DLD1 (cell line): ENCODE measurements around the gene CAMTA1.
"Not testable (repeated sequence)": the region's sequence is repeated elsewhere in the genome, so short reads cannot be mapped to it uniquely, and the experiment has no call there.

Experiments
- in situ Hi-C: cut with HindIII; loops from 2 replicates; pipeline ENCODE4 v1.10.0; 2017; ENCODE audit warnings: low sequenced_read_pairs

The CAMTA1 gene

GRCh38 chr1:6899621-6900020 lies 114.4 kb downstream of the CAMTA1 start:
- in situ Hi-C loops: loop anchor here (25.0 kb wide), 1 partner anchor 187 kb away; the partner anchor contains the start of gene DNAJC11

- in situ Hi-C loops: no loop called here
Observed at GRCh38 chr1:6902153-6902552, 116.9 kb downstream of the CAMTA1 start.

GRCh38 chr1:6904476-6905170 lies 119.4 kb downstream of the CAMTA1 start:
- in situ Hi-C loops: no loop called here

GRCh38 chr1:6905331-6905730 lies 120.1 kb downstream of the CAMTA1 start:
- in situ Hi-C loops: no loop called here

- in situ Hi-C loops: no loop called here
Observed at GRCh38 chr1:6905790-6906189, 120.5 kb downstream of the CAMTA1 start.

GRCh38 chr1:6906783-6907182 lies 121.5 kb downstream of the CAMTA1 start:
- in situ Hi-C loops: no loop called here

- in situ Hi-C loops: no loop called here
Observed at GRCh38 chr1:6907201-6907600, 121.9 kb downstream of the CAMTA1 start.

- in situ Hi-C loops: no loop called here
Observed at GRCh38 chr1:6907676-6908434, 122.6 kb downstream of the CAMTA1 start.

- in situ Hi-C loops: no loop called here
Observed at GRCh38 chr1:6909401-6909800, 124.1 kb downstream of the CAMTA1 start.

GRCh38 chr1:6909857-6910256 lies 124.6 kb downstream of the CAMTA1 start:
- in situ Hi-C loops: no loop called here

- in situ Hi-C loops: no loop called here
Observed at GRCh38 chr1:6911021-6911941, 126.0 kb downstream of the CAMTA1 start.

GRCh38 chr1:6911974-6912373 lies 126.7 kb downstream of the CAMTA1 start:
- in situ Hi-C loops: no loop called here

- in situ Hi-C loops: no loop called here
Observed at GRCh38 chr1:6912518-6912917, 127.3 kb downstream of the CAMTA1 start.

- in situ Hi-C loops: no loop called here
Observed at GRCh38 chr1:6913086-6913485, 127.8 kb downstream of the CAMTA1 start.

- in situ Hi-C loops: no loop called here
Observed at GRCh38 chr1:6914706-6915105, 129.5 kb downstream of the CAMTA1 start.

GRCh38 chr1:6915999-6916565 lies 130.8 kb downstream of the CAMTA1 start:
- in situ Hi-C loops: no loop called here

- in situ Hi-C loops: no loop called here
Observed at GRCh38 chr1:6917067-6917466, 131.8 kb downstream of the CAMTA1 start.

GRCh38 chr1:6918186-6918924 lies 133.1 kb downstream of the CAMTA1 start:
- in situ Hi-C loops: no loop called here

GRCh38 chr1:6918925-6919511 lies 133.8 kb downstream of the CAMTA1 start:
- in situ Hi-C loops: no loop called here

- in situ Hi-C loops: not testable (repeated sequence)
Observed at GRCh38 chr1:6921506-6921905, 136.3 kb downstream of the CAMTA1 start.
